Gastrocnemius medialis (tissue), 4 donors: ENCODE data around the gene RAD54L2. TPM values are rescaled to one million over a fixed set of nuclear protein-coding genes. Genes with fewer than 3 reads are reported as not detected.
"Not testable (repeated sequence)": the region's sequence is repeated elsewhere in the genome, so short reads cannot be mapped to it uniquely, and the experiment has no call there.

Source experiments
- ATAC-seq, 2 donors: fragments of 150-250 bp; one replicate each; pipeline ENCODE4 v1.9.1; 2016
- DNase-seq, 2 donors: peaks; one replicate each; pipeline ENCODE4 v3.0.0-alpha.2; 2019
- H3K27ac ChIP-seq, 4 donors: fragments of 200-600 bp; sonication (generic); 1 replicate in 1 of 4; 2 replicates in 3 of 4; pipeline ENCODE4 v1.5.1; 2016 to 2018; ENCODE audit warnings: mild to moderate bottlenecking in 2 of 4, moderate library complexity in 1 of 4
- H3K27me3 ChIP-seq, 3 donors: fragments of 200-600 bp; sonication (generic) in 2 of 3; 1 replicate in 1 of 3; 2 replicates in 2 of 3; pipeline versions ENCODE4 v1.5.1 to v1.6.0; 2016 to 2019; ENCODE audit warnings: mild to moderate bottlenecking in 1 of 3, moderate library complexity in 1 of 3
- H3K36me3 ChIP-seq, 2 donors: fragments of 200-600 bp; sonication (generic) in 1 of 2; one replicate each; pipeline ENCODE4 v1.5.1; 2017 to 2018
- H3K4me1 ChIP-seq, 2 donors: fragments of 200-600 bp; sonication (generic) in 1 of 2; one replicate each; pipeline ENCODE4 v1.5.1; 2016 to 2017; ENCODE audit warnings: mild to moderate bottlenecking in 2 of 2
- H3K4me3 ChIP-seq, 4 donors: fragments of 200-600 bp; sonication (generic) in 3 of 4; 1 replicate in 1 of 4; 2 replicates in 3 of 4; pipeline ENCODE4 v1.5.1; 2016 to 2019; ENCODE audit warnings: mild to moderate bottlenecking in 2 of 4
- H3K9me3 ChIP-seq, 3 donors: fragments of 200-600 bp; sonication (generic) in 2 of 3; 1 replicate in 1 of 3; 2 replicates in 2 of 3; pipeline ENCODE4 v1.5.1; 2016 to 2019
- POLR2A ChIP-seq, 2 donors: fragments of 450-650 bp; IDR thresholded peaks; one replicate each; pipeline ENCODE4 v1.6.1; 2017; ENCODE audit warnings: antibody characterized with exemption in 2 of 2, mild to moderate bottlenecking in 2 of 2, moderate library complexity in 2 of 2
- in situ Hi-C, 4 donors: fragments of 200-750 bp; cut with MboI; loops; one replicate each; pipeline versions ENCODE4 v1.15.0 to v1.8.0; 2017; ENCODE audit warnings: low sequenced_read_pairs in 4 of 4
- intact Hi-C: fragments of 100-400 bp; cut with DNase I; formaldehyde crosslinking; loops from one replicate; pipeline ENCODE4 v1.15.1; 2023; ENCODE audit warnings: low total_unique reads
- total RNA-seq, 4 donors: library from RNA; depleted of rRNA; stranded (reverse); fragments of >200 nt; gene quantifications; one replicate each; pipeline versions ENCODE4 v1.1.0 to v1.2.3, GENCODE V29; 2016
- TF ChIP-seq, protein P1 (sequence below), 5 experiments: fragments of 450-650 bp in 3 of 5; fragments of 200-600 bp in 2 of 5; sonication (generic) in 2 of 5; IDR thresholded peaks in 4 of 5; conservative IDR thresholded peaks in 1 of 5; 1 replicate in 4 of 5; 2 replicates in 1 of 5; pipeline ENCODE4 v1.5.1; 2016 to 2019; ENCODE audit warnings: antibody characterized with exemption in 5 of 5, mild to moderate bottlenecking in 3 of 5, moderate library complexity in 3 of 5

The RAD54L2 gene
- total RNA-seq, 4 donors from 2014 or later, result 8.8 to 11.2 (median 10.4) TPM

DNA sequence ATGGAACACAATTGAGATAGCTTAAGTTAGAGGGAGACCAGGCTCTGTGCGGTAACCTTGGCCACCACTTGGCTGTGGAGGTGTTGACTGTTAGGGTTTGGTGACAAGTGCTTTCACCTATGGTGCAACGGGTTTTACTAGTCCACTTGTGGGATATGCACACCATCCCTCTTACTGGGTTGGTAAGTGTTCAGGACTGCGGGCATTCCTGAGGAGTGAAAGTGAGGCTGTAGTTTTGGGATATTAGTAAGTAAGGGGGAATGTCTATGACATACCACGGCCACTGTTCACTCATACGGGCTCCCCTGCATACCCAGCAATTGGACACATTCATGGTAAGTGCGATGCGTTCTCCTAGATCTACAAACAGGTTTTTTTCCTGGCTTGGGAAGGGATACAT lies 8.0 kb upstream of the RAD54L2 start:
- Histone ChIP-seq H3K4me1 (no peaks in the 10 kb centered on the region), H3K9me3 (no peaks in the 10 kb centered on the region), H3K27ac (no peak overlapping the region), H3K27me3 (no peaks in the 10 kb centered on the region), H3K4me3 (no peak overlapping the region), H3K36me3 (no peaks in the 10 kb centered on the region)
- in situ Hi-C loops (no loop called here), intact Hi-C loops (loop anchor here (10.0 kb wide), 1 partner anchor 94 kb away; no protein-coding TSS in a partner anchor)
- TF ChIP-seq, protein P1, sequence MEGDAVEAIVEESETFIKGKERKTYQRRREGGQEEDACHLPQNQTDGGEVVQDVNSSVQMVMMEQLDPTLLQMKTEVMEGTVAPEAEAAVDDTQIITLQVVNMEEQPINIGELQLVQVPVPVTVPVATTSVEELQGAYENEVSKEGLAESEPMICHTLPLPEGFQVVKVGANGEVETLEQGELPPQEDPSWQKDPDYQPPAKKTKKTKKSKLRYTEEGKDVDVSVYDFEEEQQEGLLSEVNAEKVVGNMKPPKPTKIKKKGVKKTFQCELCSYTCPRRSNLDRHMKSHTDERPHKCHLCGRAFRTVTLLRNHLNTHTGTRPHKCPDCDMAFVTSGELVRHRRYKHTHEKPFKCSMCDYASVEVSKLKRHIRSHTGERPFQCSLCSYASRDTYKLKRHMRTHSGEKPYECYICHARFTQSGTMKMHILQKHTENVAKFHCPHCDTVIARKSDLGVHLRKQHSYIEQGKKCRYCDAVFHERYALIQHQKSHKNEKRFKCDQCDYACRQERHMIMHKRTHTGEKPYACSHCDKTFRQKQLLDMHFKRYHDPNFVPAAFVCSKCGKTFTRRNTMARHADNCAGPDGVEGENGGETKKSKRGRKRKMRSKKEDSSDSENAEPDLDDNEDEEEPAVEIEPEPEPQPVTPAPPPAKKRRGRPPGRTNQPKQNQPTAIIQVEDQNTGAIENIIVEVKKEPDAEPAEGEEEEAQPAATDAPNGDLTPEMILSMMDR (IDR thresholded peaks at IDR 0.05 in 4 of 5, conservative IDR thresholded peaks at IDR 0.05 in 1 of 5), result no peak
- TF ChIP-seq POLR2A (IDR thresholded peaks at IDR 0.05), result no peak
- ATAC-seq (no peak), DNase-seq (no peak)

DNA sequence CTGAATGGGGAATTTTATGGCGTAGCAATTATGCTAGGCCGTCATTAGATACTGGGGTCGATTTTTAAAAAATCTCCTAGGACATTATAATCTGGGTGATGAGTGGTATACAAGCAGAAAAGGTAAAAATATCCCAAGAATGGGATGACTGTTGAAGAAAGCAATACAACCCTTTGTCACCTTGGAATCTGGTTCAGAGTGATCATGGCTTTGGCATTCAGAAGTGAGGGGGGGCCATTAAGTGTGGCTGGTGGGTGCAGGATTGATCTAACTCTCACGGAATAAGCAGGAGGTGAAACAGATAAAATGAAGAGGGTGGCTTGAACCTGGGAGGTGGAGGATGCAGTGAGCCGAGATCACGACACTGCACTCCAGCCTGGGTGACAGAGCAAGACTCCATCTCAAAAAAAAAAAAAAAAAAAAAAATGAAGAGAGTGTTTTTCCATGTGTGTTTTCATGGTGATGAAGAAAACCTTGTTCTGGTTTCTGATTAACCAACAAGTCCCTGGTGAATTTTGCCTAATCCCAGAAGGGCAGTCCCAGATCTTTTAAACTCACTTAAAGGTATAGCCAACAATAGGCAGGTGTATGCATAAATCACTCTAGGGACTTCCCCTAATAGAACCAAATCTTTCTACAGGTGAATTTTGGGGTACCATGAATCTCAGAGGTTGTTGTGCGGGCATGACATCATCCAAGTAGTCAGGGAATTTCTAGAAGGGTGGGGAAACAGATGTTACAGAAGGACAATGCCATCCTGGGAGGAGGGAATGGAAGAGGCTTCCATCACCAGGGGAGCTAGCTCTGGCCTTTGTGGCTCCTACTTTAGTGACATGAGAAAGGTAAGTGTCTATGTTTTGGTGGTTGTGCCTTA lies 3.1 kb upstream of the RAD54L2 start:
- no peak for DNase-seq
- intact Hi-C loops (loop anchor here (5.0 to 10.0 kb wide), 2 partner anchors 89 to 153 kb away; no protein-coding TSS in a partner anchor), in situ Hi-C loops (no loop called here)
- ATAC-seq, result no peak
- H3K4me3 ChIP-seq, result no peak overlapping the region
- no peaks in the 10 kb centered on the region for H3K9me3 ChIP-seq
- peaks cover 11 to 23% of the 10 kb centered on the region in 2 donors for H3K4me1 ChIP-seq
- no peak overlapping the region for H3K27ac ChIP-seq
- no peaks in the 10 kb centered on the region for H3K36me3 ChIP-seq
- H3K27me3 ChIP-seq, result no peaks in the 10 kb centered on the region
- no peak for TF ChIP-seq POLR2A (IDR thresholded peaks at IDR 0.05)
- TF ChIP-seq, protein P1 (IDR thresholded peaks at IDR 0.05 in 4 of 5, conservative IDR thresholded peaks at IDR 0.05 in 1 of 5), result no peak

DNA sequence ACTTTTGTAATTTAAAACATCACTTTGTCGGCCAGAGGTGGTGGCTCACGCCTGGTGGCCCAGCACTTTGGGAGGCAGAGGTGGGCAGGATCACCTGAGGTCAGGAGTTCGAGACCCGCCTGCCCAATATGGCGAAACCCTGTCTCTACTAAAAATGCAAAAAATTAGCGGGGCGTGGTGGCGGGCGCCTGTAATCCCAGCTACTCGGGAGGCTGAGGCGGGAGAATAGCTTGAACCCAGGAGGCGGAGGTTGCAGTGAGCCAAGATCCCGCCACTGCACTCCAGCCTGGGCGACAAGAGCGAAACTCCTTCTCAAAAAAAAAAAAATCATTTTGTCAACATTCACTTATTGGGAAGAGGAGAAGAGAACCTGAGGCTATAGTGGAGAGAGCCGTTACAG lies 888 bp upstream of the RAD54L2 start:
- Histone ChIP-seq H3K4me1 (peaks cover 15 to 27% of the 10 kb centered on the region in 2 donors), H3K4me3 (peak overlapping the region; percentile 82 to 96 (median 88)), H3K27ac (peak overlapping the region; percentile 85 to 96 (median 93))
- intact Hi-C loops, result loop anchor here (1.0 to 10.0 kb wide), 4 partner anchors 37 to 155 kb away; partner anchors contain the start of gene DCAF1
- in situ Hi-C loops, H3K27me3 ChIP-seq, H3K9me3 ChIP-seq, ATAC-seq, DNase-seq, H3K36me3 ChIP-seq: not testable (repeated sequence)

DNA sequence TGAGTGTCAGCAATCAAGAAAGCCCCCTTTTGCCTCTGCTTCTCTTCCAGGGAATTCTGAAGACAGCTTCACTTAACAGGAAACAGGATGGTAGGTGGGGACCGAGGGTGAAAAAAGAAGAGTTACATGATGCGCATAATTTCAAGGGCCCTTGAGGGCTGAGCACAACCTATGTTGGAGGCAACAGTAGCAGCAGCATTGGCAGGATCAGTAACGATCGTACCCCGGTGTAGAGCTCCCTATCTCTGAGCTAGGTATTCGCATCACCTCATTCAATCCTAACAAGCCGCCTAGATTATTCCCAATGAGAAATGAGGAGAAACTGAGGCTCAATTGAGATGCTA lies 432 bp upstream of the RAD54L2 start:
- ATAC-seq (peak; percentile 17 to 19), DNase-seq (no peak)
- TF ChIP-seq, protein P1 (IDR thresholded peaks at IDR 0.05 in 4 of 5, conservative IDR thresholded peaks at IDR 0.05 in 1 of 5), result no peak
- no peak for TF ChIP-seq POLR2A (IDR thresholded peaks at IDR 0.05)
- Histone ChIP-seq H3K9me3 (no peaks in the 10 kb centered on the region), H3K36me3 (no peaks in the 10 kb centered on the region), H3K4me1 (peaks cover 15 to 27% of the 10 kb centered on the region in 2 donors), H3K27me3 (no peaks in the 10 kb centered on the region), H3K27ac (peak overlapping the region; percentile 85 to 96 (median 93)), H3K4me3 (peak overlapping the region; percentile 82 to 96 (median 88))
- in situ Hi-C loops, result no loop called here
- intact Hi-C loops, result loop anchor here (1.0 to 10.0 kb wide), 4 partner anchors 37 to 156 kb away; partner anchors contain the start of gene DCAF1

DNA sequence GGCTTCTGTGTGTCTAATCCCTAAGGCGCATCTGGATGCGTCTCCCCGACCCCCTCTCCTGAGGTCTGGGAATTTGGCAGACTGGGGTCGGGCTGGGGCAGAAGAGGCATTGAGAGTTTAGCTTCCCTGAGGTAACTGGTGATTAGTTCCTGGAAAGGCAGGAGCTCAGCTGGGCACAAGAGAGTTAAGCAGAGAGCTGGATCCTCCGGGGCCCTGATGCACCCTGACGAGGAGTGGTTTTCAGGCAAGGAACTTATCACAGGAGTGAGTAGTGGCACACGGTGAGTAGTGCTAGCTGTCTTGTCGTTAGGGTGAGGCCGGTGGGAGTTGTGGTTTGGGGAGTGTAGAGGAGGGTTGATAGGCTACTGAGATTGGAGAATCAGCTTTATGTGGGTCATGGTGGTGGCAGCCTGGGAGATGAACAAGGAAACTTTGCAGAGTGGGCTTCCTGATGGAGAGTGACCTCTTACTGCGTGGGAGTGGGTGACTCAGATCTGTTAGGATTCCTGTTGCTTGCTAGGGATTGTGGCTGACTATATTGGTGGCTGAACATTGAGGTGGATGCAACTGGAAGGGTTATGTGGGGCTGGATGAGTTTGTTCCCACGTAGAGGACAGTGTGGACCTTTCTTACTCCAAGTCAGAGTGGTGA lies 897 bp downstream of the RAD54L2 start:
- intact Hi-C loops, result loop anchor here (2.0 to 10.0 kb wide), 3 partner anchors 39 to 157 kb away; partner anchors contain the start of gene DCAF1
- H3K4me3 ChIP-seq, result peak overlapping the region; percentile 82 to 96 (median 88)
- no peaks in the 10 kb centered on the region for H3K9me3 ChIP-seq

DNA sequence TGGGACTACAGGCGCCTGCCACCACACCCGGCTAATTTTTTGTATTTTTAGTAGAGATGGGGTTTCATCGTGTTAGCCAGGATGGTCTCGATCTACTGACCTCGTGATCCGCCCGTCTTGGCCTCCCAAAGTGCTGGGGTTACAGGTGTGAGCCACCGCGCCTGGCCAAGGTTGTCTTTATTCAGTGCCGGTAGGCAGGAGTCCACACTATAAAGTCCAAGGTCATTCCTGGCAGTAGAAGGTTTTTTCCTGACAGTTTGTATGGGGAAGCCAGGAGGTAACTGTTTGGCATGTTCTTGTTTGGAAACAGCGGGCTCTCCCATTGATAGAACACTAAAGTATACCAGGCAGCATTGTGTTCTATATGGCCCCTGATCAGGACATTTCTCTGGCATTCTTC lies 4.1 kb downstream of the RAD54L2 start:
- ATAC-seq, DNase-seq, H3K27me3 ChIP-seq, intact Hi-C loops, H3K9me3 ChIP-seq, in situ Hi-C loops, H3K36me3 ChIP-seq, H3K27ac ChIP-seq, H3K4me3 ChIP-seq: not testable (repeated sequence)
- H3K4me1 ChIP-seq, result peaks cover 15 to 25% of the 10 kb centered on the region in 2 donors

More for the DNA sequence above, 897 bp downstream of the RAD54L2 start:
- TF ChIP-seq POLR2A (IDR thresholded peaks at IDR 0.05), result no peak
- TF ChIP-seq, protein P1 (IDR thresholded peaks at IDR 0.05 in 4 of 5, conservative IDR thresholded peaks at IDR 0.05 in 1 of 5), result no peak
- peak; percentile 13 to 48 for ATAC-seq
- Histone ChIP-seq H3K36me3 (no peaks in the 10 kb centered on the region), H3K27me3 (no peaks in the 10 kb centered on the region), H3K4me1 (peaks cover 15 to 27% of the 10 kb centered on the region in 2 donors), H3K27ac (peak overlapping the region; percentile 85 to 96 (median 93))
- in situ Hi-C loops, result no loop called here
- no peak for DNase-seq
